ENCODE data around the gene KLHDC9. TPM values are rescaled to one million over a fixed set of nuclear protein-coding genes. Genes with fewer than 3 reads are reported as not detected.

KLHDC9 gene
- total RNA-seq, 2 experiments from 2014 or later: 0.30 TPM; not detected in 1

DNA sequence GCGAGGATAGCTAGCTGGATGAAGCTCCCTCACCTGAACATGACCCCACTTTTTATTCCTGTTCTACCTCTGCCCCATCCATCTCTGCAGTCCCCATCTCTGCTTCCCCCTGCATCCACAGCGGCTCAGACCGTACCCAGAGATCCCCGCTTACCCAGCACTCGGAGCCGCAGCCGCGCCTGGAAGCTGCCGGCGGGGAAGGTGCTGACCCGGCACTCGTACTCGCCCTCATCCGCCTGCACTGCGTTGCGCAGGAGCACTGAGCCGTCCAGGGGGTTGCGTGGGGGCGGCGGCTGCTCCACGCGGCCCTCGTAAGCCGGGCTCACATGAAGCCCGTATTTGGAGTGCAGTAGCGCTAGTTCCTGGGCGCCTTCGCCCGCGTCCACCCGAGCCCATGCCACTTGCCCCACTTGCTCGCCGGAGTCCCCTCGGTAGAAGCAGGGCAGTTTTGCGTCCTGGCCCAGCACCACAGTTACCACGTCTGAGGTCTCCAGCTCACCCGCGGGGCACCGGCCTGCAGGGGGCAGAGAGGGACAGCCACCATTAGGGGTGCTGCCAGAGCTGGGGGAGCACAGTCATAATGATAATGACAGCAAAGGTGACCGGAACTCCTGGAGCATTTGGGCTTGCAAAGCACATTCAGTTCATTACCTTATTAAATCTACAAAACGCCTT, 18.6 kb upstream of the KLHDC9 start:
- no peak for DNase-seq
- POLR2A ChIA-PET: interaction anchor here (0.6 kb wide), 1 partner anchor 367 kb away, joined by 3 read pairs; no protein-coding TSS in a partner anchor
- CTCF ChIA-PET: interaction anchor here (1.1 to 13.5 kb wide), 7 partner anchors 10 to 34 kb away, joined by 3 to 185 read pairs (median 4); partner anchors contain the start of genes ARHGAP30, KLHDC9 and USF1
- Mint-ChIP-seq H3K27me3 (no peaks in the 10 kb centered on the region), H3K4me3 (no peak overlapping the region), H3K4me1 (peaks cover 7% of the 10 kb centered on the region), H3K9me3 (no peaks in the 10 kb centered on the region), H3K27ac (no peak overlapping the region), H3K36me3 (ENCODE audit: low read depth) (no peaks in the 10 kb centered on the region)

DNA sequence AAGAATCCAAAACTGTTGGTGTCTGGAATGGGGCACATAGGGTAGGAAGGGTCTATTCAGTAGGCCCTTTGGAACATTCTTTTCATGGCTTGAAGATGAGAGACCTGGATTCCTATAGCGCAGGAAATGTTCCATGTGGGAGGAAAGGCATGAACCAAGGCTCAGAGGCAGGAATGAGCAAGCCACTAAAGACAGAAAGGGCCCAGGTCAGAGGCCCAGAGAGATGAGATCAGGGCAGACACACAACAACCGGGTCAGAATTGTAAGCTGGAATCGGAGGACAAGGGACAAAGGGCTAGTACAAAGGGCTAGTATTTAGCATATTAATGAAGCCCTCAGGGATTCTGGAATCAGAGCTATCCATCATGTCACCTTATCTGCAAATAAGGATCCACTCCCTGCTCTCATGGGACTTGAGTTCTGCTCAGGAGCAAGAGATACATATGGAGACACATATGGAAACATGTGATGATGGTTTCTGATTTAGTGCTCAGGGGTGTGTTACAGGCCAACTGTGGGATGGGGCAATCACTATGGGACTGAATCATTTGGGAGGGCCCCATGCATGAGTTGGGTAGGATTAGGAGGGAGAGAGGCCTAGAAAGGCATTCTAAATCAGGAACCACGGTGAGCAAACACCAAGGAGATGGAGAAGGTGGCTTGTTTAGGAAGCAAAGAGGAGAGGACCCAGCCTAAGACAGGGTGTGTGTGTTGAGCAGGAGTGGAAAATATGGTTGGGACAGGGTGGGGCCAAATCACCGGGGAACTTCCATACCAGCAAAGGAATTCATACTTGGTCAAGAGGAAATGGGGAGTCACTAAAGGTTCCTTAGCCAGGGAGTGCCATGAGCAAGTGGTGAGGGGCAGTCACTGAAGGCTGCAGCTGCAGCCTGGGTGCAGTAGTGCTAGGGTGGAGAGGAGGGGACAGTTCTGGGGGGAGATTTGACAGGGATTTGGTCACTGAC, 17.4 kb upstream of the KLHDC9 start:
- H3K9me3 Mint-ChIP-seq: no peaks in the 10 kb centered on the region
- no peaks in the 10 kb centered on the region for H3K27me3 Mint-ChIP-seq
- H3K36me3 Mint-ChIP-seq (ENCODE audit: low read depth): no peaks in the 10 kb centered on the region
- DNase-seq: no peak
- peaks cover 3% of the 10 kb centered on the region for H3K4me1 Mint-ChIP-seq
- POLR2A ChIA-PET: no interaction called here
- no peak overlapping the region for H3K27ac Mint-ChIP-seq
- CTCF ChIA-PET: interaction anchor here (1.1 to 9.5 kb wide), 4 partner anchors 8 to 19 kb away, joined by 3 to 88 read pairs (median 4); partner anchors contain the start of gene ARHGAP30
- H3K4me3 Mint-ChIP-seq: no peak overlapping the region

DNA sequence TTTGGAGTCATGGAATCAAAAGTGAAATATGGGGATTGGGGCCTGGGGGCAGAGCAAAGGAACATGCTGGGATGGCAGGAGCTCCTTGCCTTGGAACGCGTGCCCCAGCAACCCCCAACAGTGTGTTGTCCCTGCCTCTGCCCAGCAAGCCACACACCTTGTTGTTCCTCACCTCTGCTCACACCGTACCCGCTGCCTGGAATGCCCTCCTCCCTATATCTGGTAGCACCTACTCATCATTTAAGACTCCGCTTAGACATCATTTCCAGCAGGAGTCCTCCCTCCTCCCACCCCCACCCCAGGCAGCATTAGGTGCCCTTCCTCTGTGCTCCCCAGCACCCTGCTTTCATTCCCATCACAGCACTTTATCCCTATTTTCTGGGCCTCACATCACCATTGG, 16.6 kb upstream of the KLHDC9 start:
- H3K36me3 Mint-ChIP-seq (ENCODE audit: low read depth): no peaks in the 10 kb centered on the region
- ChIA-PET CTCF (interaction anchor here (9.5 kb wide), 1 partner anchor 8 kb away, joined by 88 read pairs; the partner anchor contains the start of gene ARHGAP30), POLR2A (no interaction called here)
- H3K4me3 Mint-ChIP-seq: no peak overlapping the region
- H3K27ac Mint-ChIP-seq: no peak overlapping the region
- no peaks in the 10 kb centered on the region for H3K9me3 Mint-ChIP-seq
- no peak for DNase-seq
- peaks cover 2% of the 10 kb centered on the region for H3K4me1 Mint-ChIP-seq
- H3K27me3 Mint-ChIP-seq: no peaks in the 10 kb centered on the region

GRCh38 chr1:161082483-161082882, 15.7 kb upstream of the KLHDC9 start:
- ChIA-PET CTCF (interaction anchor here (9.5 kb wide), 1 partner anchor 9 kb away, joined by 88 read pairs; the partner anchor contains the start of gene ARHGAP30), POLR2A (no interaction called here)
- no peaks in the 10 kb centered on the region for H3K36me3 Mint-ChIP-seq (ENCODE audit: low read depth)
- H3K9me3 Mint-ChIP-seq: no peaks in the 10 kb centered on the region
- H3K4me3 Mint-ChIP-seq: no peak overlapping the region
- no peaks in the 10 kb centered on the region for H3K27me3 Mint-ChIP-seq
- no peaks in the 10 kb centered on the region for H3K4me1 Mint-ChIP-seq
- DNase-seq: no peak
- no peak overlapping the region for H3K27ac Mint-ChIP-seq

- Mint-ChIP-seq H3K36me3 (ENCODE audit: low read depth) (no peaks in the 10 kb centered on the region), H3K27me3 (no peaks in the 10 kb centered on the region), H3K27ac (no peak overlapping the region), H3K4me1 (no peaks in the 10 kb centered on the region), H3K9me3 (no peaks in the 10 kb centered on the region), H3K4me3 (no peak overlapping the region)
- POLR2A ChIA-PET: no interaction called here
- no peak for DNase-seq
- CTCF ChIA-PET: interaction anchor here (2.0 to 9.5 kb wide), 3 partner anchors 10 to 14 kb away, joined by 6 to 88 read pairs (median 58); partner anchors contain the start of genes ARHGAP30 and KLHDC9
Measured at GRCh38 chr1:161082996-161083747, 15.0 kb upstream of the KLHDC9 start.

- Mint-ChIP-seq H3K27me3 (no peaks in the 10 kb centered on the region), H3K27ac (no peak overlapping the region), H3K36me3 (ENCODE audit: low read depth) (no peaks in the 10 kb centered on the region), H3K4me3 (no peak overlapping the region), H3K4me1 (no peaks in the 10 kb centered on the region), H3K9me3 (no peaks in the 10 kb centered on the region)
- POLR2A ChIA-PET: no interaction called here
- CTCF ChIA-PET: interaction anchor here (1.2 to 9.5 kb wide), 4 partner anchors 9 to 35 kb away, joined by 3 to 88 read pairs (median 32); partner anchors contain the start of genes ARHGAP30 and KLHDC9
- DNase-seq: no peak
Measured at GRCh38 chr1:161083748-161084596, 14.2 kb upstream of the KLHDC9 start.

DNA sequence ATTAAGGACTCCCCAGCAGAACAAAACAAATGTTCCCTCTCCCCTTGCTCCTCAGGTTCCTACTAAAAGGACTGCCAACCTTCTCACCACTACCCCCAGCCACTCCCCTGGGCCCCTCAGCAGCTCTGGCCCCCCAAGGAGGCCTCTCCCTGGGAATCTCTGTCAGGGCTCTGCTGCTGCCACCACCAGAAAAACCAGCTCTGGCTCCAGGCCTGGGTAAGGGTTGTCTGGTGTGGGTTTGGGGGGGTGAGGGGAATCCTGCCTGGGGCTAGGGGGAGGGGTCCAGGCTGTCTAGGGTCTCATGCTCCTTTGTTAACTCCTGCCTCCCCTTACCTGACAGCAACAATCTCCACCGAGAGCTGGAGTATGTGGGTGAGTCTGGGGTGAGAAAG, 13.6 kb upstream of the KLHDC9 start:
- ChIA-PET POLR2A (no interaction called here), CTCF (interaction anchor here (0.7 to 9.5 kb wide), 5 partner anchors 8 to 34 kb away, joined by 3 to 88 read pairs (median 6); partner anchors contain the start of genes ARHGAP30 and KLHDC9)
- DNase-seq: no peak
- Mint-ChIP-seq H3K9me3 (no peaks in the 10 kb centered on the region), H3K27ac (no peak overlapping the region), H3K27me3 (no peaks in the 10 kb centered on the region), H3K4me3 (no peak overlapping the region), H3K4me1 (no peaks in the 10 kb centered on the region), H3K36me3 (ENCODE audit: low read depth) (no peaks in the 10 kb centered on the region)

GRCh38 chr1:161085165-161085564, 13.0 kb upstream of the KLHDC9 start:
- Mint-ChIP-seq H3K4me3 (no peak overlapping the region), H3K9me3 (no peaks in the 10 kb centered on the region), H3K27ac (no peak overlapping the region), H3K36me3 (ENCODE audit: low read depth) (no peaks in the 10 kb centered on the region), H3K4me1 (no peaks in the 10 kb centered on the region), H3K27me3 (no peaks in the 10 kb centered on the region)
- POLR2A ChIA-PET: no interaction called here
- DNase-seq: no peak
- CTCF ChIA-PET: interaction anchor here (0.5 to 9.5 kb wide), 6 partner anchors 8 to 52 kb away, joined by 4 to 88 read pairs (median 5); partner anchors contain the start of genes ARHGAP30, KLHDC9 and USF1

DNA sequence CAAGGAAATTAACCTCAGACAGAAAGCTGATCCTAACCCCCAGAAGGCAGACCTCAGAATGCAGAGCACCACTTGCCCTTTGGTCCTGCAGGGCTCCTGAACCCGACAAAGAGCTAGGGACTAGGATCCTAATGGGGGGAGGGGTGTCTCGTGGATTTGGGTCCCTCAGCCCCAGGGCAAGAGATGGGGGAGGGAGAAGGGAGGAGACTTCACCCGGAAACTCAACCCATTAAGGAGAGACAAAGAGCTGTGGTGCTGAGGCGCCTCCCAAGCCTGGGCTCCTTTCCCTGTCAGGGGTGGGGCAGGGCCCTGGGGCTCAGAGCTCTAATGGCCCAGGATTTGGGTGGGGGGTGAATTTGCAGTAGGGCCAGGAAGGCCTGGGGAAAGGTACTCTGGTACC, 11.7 kb upstream of the KLHDC9 start:
- Mint-ChIP-seq H3K27me3 (no peaks in the 10 kb centered on the region), H3K4me1 (peaks cover 11% of the 10 kb centered on the region), H3K27ac (no peak overlapping the region), H3K36me3 (ENCODE audit: low read depth) (no peaks in the 10 kb centered on the region), H3K4me3 (no peak overlapping the region), H3K9me3 (no peaks in the 10 kb centered on the region)
- CTCF ChIA-PET: interaction anchor here (0.8 to 9.5 kb wide), 5 partner anchors 11 to 83 kb away, joined by 3 to 88 read pairs (median 4); partner anchors contain the start of genes ARHGAP30, KLHDC9 and USF1
- POLR2A ChIA-PET: no interaction called here
- no peak for DNase-seq

- Mint-ChIP-seq H3K27ac (no peak overlapping the region), H3K9me3 (no peaks in the 10 kb centered on the region), H3K36me3 (ENCODE audit: low read depth) (no peaks in the 10 kb centered on the region), H3K4me1 (peaks cover 30% of the 10 kb centered on the region), H3K4me3 (no peak overlapping the region), H3K27me3 (no peaks in the 10 kb centered on the region)
- ChIA-PET POLR2A (no interaction called here), CTCF (interaction anchor here (2.5 to 9.5 kb wide), 3 partner anchors 9 to 15 kb away, joined by 6 to 88 read pairs (median 58); partner anchors contain the start of genes ARHGAP30 and KLHDC9)
- DNase-seq: no peak
Measured at GRCh38 chr1:161088587-161089110, 9.5 kb upstream of the KLHDC9 start.

DNA sequence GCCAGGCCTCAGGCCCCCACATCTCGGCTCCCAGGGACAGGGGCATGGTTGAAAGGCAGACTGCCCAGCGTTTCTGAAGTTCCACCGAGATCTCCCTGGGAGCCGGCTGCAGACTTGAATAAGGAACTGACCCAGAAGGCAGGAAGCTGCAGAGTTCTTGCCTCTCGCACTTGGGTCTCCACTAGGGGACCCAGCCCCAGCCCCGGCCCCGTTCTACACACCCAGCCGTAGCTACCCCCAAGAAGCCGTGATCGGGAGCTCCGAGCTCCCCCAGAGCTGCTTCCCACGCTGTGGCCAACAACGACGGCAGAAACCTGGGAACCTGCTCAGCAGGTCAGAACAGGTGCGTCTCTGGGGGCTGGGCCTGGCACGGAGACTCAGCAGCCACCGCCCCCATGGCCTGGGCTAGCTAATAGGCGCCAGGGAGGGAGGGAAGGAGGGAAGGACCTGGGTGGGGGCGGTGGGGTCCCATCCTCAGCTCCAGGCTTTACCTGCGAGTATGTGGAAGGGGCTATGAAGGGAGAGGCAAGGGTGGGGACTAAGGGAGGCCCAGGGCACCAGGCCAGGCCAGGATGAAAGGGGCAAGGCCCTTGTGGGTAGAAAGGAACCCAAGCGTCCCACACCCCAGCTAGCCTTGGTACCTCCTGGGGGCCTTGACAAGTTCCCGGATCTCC, 8.8 kb upstream of the KLHDC9 start, which contains the start of gene NECTIN4:
Gene NECTIN4, minus strand, starts transcription at position 308 of the 674 bp plus-strand sequence. Its CDS starts 262 bp downstream, at position 46.
- peak within 1 kb of the TSS; percentile 55 for H3K27ac Mint-ChIP-seq
- H3K4me3 Mint-ChIP-seq: no peak within 1 kb of the TSS
- ChIA-PET CTCF (interaction anchor here (0.9 to 9.5 kb wide), 5 partner anchors 8 to 408 kb away, joined by 3 to 88 read pairs (median 6); partner anchors contain the start of genes ARHGAP30, KLHDC9 and TOMM40L), POLR2A (no interaction called here)
- no peaks in the 10 kb centered on the region for H3K9me3 Mint-ChIP-seq
- no peak for DNase-seq
- H3K36me3 Mint-ChIP-seq (ENCODE audit: low read depth): no peaks in the 10 kb centered on the region
- H3K4me1 Mint-ChIP-seq: peaks cover 32% of the 10 kb centered on the region
- H3K27me3 Mint-ChIP-seq: no peaks in the 10 kb centered on the region
